Uterus (tissue), 2 donors: Measurements from ENCODE around the gene EMD.
"Not testable (repeated sequence)": the region's sequence is repeated elsewhere in the genome, so short reads cannot be mapped to it uniquely, and the experiment has no call there.

Experiments
- POLR2A ChIP-seq, 2 donors: fragments of 450-650 bp; IDR thresholded peaks; one replicate each; pipeline ENCODE4 v1.6.1; 2016; ENCODE audit warnings: antibody characterized with exemption in 2 of 2, mild to moderate bottlenecking in 1 of 2, moderate library complexity in 1 of 2
- TF ChIP-seq, protein P1 (sequence below), 4 experiments: fragments of 200-600 bp in 2 of 4; fragments of 450-650 bp in 2 of 4; sonication (generic) in 2 of 4; IDR thresholded peaks; one replicate each; pipeline ENCODE4 v1.5.1; 2016 to 2019; ENCODE audit warnings: antibody characterized with exemption in 4 of 4, mild to moderate bottlenecking in 2 of 4, moderate library complexity in 1 of 4

DNA sequence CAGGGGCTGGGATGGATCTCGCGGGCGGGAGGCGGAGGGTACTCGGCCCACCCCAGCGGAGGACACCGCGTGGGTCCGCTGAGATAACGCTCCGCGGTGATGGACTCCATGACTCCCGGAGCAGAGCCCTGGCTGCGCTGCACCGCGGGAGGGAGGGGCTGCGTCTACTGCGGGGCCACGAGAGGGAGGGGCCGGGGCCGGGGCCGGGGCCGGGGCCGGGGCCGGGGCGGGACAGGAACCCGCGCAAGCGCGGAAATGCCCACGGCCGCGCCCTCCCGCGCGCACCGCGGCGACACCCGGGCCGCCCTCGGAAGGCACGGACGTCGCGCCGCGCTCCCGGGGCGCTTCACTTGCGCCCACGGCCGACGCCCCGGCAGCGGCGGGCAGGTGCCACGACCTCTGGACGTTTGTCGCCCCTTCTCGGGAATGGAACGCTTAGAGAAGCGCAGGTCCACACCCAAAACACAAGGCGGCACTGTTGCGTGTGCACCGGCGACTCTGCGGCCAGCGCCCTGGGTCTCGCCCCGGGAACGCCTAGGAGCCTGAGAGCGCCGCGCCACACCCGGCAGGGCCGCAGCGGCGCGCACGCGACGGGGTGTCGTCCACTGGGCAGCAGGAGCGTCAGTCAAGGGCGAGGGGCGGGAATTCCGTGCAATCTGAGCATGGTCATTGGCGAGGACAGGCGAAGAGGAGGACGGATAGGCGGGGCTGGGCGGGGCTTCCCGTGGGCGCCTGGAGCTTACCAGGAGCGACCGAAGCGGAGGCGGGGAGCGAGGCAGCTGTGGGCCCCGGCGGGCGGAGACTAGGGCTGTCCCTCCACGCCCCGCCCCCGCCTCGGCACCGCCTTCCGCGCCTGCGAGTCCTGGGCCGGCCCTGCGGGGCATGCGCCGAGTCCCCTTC is 37.4 kb upstream of the EMD start:
- TF ChIP-seq, protein P1, sequence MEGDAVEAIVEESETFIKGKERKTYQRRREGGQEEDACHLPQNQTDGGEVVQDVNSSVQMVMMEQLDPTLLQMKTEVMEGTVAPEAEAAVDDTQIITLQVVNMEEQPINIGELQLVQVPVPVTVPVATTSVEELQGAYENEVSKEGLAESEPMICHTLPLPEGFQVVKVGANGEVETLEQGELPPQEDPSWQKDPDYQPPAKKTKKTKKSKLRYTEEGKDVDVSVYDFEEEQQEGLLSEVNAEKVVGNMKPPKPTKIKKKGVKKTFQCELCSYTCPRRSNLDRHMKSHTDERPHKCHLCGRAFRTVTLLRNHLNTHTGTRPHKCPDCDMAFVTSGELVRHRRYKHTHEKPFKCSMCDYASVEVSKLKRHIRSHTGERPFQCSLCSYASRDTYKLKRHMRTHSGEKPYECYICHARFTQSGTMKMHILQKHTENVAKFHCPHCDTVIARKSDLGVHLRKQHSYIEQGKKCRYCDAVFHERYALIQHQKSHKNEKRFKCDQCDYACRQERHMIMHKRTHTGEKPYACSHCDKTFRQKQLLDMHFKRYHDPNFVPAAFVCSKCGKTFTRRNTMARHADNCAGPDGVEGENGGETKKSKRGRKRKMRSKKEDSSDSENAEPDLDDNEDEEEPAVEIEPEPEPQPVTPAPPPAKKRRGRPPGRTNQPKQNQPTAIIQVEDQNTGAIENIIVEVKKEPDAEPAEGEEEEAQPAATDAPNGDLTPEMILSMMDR (IDR thresholded peaks at IDR 0.05), result not testable (repeated sequence)
- not testable (repeated sequence) for TF ChIP-seq POLR2A (IDR thresholded peaks at IDR 0.05)
